ENCODE results near the gene RFK. TPM values are rescaled to one million over a fixed set of nuclear protein-coding genes. Genes with fewer than 3 reads are reported as not detected.
"Not testable (repeated sequence)": the region's sequence is repeated elsewhere in the genome, so short reads cannot be mapped to it uniquely, and the experiment has no call there.

Gene RFK
- polyA plus RNA-seq, 1 donor (not counting 4 experiments of a cell fraction or from before 2014, with no cell fraction given) = 30.1 TPM

DNA sequence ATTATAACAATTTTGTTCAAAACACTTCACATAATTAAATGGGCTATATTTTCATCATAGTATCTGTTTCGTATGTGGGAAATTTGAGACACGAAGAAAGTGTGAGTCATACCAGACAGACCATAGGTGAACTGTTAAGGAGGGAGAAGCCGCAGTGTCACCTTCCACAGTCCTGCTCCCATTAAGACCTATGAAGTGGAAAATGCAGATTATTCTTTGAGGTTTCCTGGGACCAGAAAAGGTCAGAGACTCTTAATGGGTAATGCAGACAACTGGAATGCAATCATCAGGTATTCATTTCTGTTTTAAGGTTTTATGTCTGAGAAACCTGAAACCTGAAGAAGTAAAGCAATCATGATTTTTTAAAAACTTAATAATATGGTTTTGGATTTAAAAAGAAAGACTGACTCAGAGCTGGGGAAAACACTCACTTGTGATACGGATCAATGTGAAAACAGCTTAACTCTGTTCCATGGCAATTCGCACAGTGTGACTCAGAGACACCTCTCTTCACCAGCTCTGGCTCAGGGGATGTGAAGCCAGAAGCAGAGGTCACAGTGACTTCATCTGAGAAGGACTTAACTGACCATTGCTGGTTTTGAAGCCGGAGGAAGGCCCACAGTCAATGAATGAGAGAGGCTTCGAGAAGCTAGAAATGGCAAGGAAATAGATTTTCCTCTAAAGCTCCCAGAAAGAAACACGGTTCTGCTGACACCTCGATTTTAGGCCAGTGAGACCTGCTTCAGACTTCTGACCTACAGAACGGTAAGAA, 47.5 kb upstream of the RFK start:
- no peak for FAIRE-seq

GRCh38 chr9:76438841-76439588, 44.8 kb upstream of the RFK start:
- H3K4me3 ChIP-seq (ENCODE audit: control insufficient read depth in 2 of 3, extremely low read depth in 1 of 3, insufficient read depth in 2 of 3, low read depth in 1 of 3, low read length in 3 of 3) = no peak overlapping the region
- H3K9me3 ChIP-seq (ENCODE audit: control insufficient read depth, low read depth, low read length) = peaks cover 2% of the 10 kb centered on the region
- H3K79me2 ChIP-seq (ENCODE audit: control insufficient read depth, insufficient read depth, low read length) = no peaks in the 10 kb centered on the region
- H4K20me1 ChIP-seq (ENCODE audit: control insufficient read depth, extremely low read depth, insufficient read depth, low read length) = no peaks in the 10 kb centered on the region
- H3K27ac ChIP-seq (ENCODE audit: control insufficient read depth, insufficient read depth, low read length) = no peak overlapping the region
- H2AFZ ChIP-seq (ENCODE audit: control insufficient read depth, low read length) = no peak overlapping the region
- no peak for DNase-seq (ENCODE audit: low read depth, low spot score)
- no peaks in the 10 kb centered on the region for H3K27me3 ChIP-seq (ENCODE audit: control insufficient read depth, extremely low read depth, insufficient read depth, low read length)
- no peak overlapping the region for H3K4me2 ChIP-seq (ENCODE audit: control insufficient read depth, extremely low read depth, insufficient read depth, low read depth, low read length)
- no peak for FAIRE-seq
- dilution Hi-C loops (cut with MboI; ENCODE audit: extremely low pct_ligation_motif_present, low sequenced_read_pairs) = no loop called here
- no peaks in the 10 kb centered on the region for H3K4me1 ChIP-seq (ENCODE audit: control insufficient read depth, extremely low read depth, insufficient read depth, low read length)
- no peak overlapping the region for H3K9ac ChIP-seq (ENCODE audit: control insufficient read depth, extremely low read depth, insufficient read depth, low read length)
- H3K36me3 ChIP-seq (ENCODE audit: control insufficient read depth in 2 of 2, extremely low read depth in 1 of 2, insufficient read depth in 2 of 2, low read length in 2 of 2) = no peaks in the 10 kb centered on the region
- no peaks in the 10 kb centered on the region for H3K9me1 ChIP-seq (ENCODE audit: control insufficient read depth, extremely low read depth, insufficient read depth, low read length)
- TF ChIP-seq CTCF (optimal IDR thresholded peaks at IDR 0.05 in 1 of 3, IDR thresholded peaks at IDR 0.05 in 1 of 3, conservative IDR thresholded peaks at IDR 0.05 in 1 of 3; ENCODE audit: extremely low read depth in 1 of 3, insufficient read depth in 2 of 3, low read length in 3 of 3) (no peak), EZH2 (IDR thresholded peaks at IDR 0.05; ENCODE audit: low read length) (no peak)

More for the DNA sequence above, 47.5 kb upstream of the RFK start:
- Histone ChIP-seq H3K79me2 (ENCODE audit: control insufficient read depth, insufficient read depth, low read length) (no peaks in the 10 kb centered on the region), H3K36me3 (ENCODE audit: control insufficient read depth in 2 of 2, extremely low read depth in 1 of 2, insufficient read depth in 2 of 2, low read length in 2 of 2) (no peaks in the 10 kb centered on the region), H3K4me3 (ENCODE audit: control insufficient read depth in 2 of 3, extremely low read depth in 1 of 3, insufficient read depth in 2 of 3, low read depth in 1 of 3, low read length in 3 of 3) (no peak overlapping the region), H3K4me1 (ENCODE audit: control insufficient read depth, extremely low read depth, insufficient read depth, low read length) (no peaks in the 10 kb centered on the region), H4K20me1 (ENCODE audit: control insufficient read depth, extremely low read depth, insufficient read depth, low read length) (no peaks in the 10 kb centered on the region), H3K9me1 (ENCODE audit: control insufficient read depth, extremely low read depth, insufficient read depth, low read length) (no peaks in the 10 kb centered on the region), H3K9me3 (ENCODE audit: control insufficient read depth, low read depth, low read length) (peaks cover 2% of the 10 kb centered on the region), H3K27me3 (ENCODE audit: control insufficient read depth, extremely low read depth, insufficient read depth, low read length) (no peaks in the 10 kb centered on the region), H3K9ac (ENCODE audit: control insufficient read depth, extremely low read depth, insufficient read depth, low read length) (no peak overlapping the region), H3K27ac (ENCODE audit: control insufficient read depth, insufficient read depth, low read length) (no peak overlapping the region), H2AFZ (ENCODE audit: control insufficient read depth, low read length) (no peak overlapping the region), H3K4me2 (ENCODE audit: control insufficient read depth, extremely low read depth, insufficient read depth, low read depth, low read length) (no peak overlapping the region)
- dilution Hi-C loops (cut with MboI; ENCODE audit: extremely low pct_ligation_motif_present, low sequenced_read_pairs) = no loop called here
- no peak for TF ChIP-seq EZH2 (IDR thresholded peaks at IDR 0.05; ENCODE audit: low read length)
- TF ChIP-seq CTCF (optimal IDR thresholded peaks at IDR 0.05 in 1 of 3, IDR thresholded peaks at IDR 0.05 in 1 of 3, conservative IDR thresholded peaks at IDR 0.05 in 1 of 3; ENCODE audit: extremely low read depth in 1 of 3, insufficient read depth in 2 of 3, low read length in 3 of 3) = no peak
- DNase-seq (ENCODE audit: low read depth, low spot score) = no peak

DNA sequence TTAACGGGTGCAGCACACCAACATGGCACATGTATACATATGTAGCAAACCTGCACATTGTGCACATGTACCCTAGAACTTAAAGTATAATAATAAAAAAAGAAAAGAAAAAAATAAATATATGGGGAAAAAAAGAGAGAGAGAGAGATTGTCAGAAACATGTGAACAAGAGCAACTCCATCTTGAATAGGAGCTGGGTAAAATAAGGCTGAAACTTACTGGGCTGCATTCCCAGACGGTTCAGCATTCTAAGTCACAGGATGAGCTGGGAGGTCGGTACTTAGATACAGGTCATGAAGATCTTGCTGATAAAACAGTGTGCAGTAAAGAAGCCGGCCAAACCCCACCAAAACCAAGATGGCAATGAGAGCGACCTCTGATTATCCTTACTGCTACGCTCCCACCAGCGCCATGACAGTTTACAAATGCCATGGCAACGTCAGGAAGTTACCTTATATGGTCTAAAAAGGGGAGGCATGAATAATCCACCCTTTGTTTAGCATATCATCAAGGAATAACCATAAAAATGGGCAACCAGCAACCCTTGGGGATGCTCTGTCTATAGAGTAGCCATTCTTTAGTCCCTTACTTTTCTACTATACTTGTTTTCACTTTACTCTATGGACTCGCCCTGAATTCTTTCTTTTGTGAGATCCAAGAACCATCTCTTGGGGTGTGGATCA, 42.9 kb upstream of the RFK start:
- H3K9me3 ChIP-seq (ENCODE audit: control insufficient read depth, low read depth, low read length); dilution Hi-C loops (cut with MboI; ENCODE audit: extremely low pct_ligation_motif_present, low sequenced_read_pairs); DNase-seq (ENCODE audit: low read depth, low spot score); H3K4me1 ChIP-seq (ENCODE audit: control insufficient read depth, extremely low read depth, insufficient read depth, low read length); H3K79me2 ChIP-seq (ENCODE audit: control insufficient read depth, insufficient read depth, low read length); H3K27ac ChIP-seq (ENCODE audit: control insufficient read depth, insufficient read depth, low read length); H3K36me3 ChIP-seq (ENCODE audit: control insufficient read depth in 2 of 2, extremely low read depth in 1 of 2, insufficient read depth in 2 of 2, low read length in 2 of 2); H3K4me3 ChIP-seq (ENCODE audit: control insufficient read depth in 2 of 3, extremely low read depth in 1 of 3, insufficient read depth in 2 of 3, low read depth in 1 of 3, low read length in 3 of 3); H3K27me3 ChIP-seq (ENCODE audit: control insufficient read depth, extremely low read depth, insufficient read depth, low read length); FAIRE-seq; H3K9me1 ChIP-seq (ENCODE audit: control insufficient read depth, extremely low read depth, insufficient read depth, low read length); H2AFZ ChIP-seq (ENCODE audit: control insufficient read depth, low read length); H3K9ac ChIP-seq (ENCODE audit: control insufficient read depth, extremely low read depth, insufficient read depth, low read length); H4K20me1 ChIP-seq (ENCODE audit: control insufficient read depth, extremely low read depth, insufficient read depth, low read length); H3K4me2 ChIP-seq (ENCODE audit: control insufficient read depth, extremely low read depth, insufficient read depth, low read depth, low read length): not testable (repeated sequence)
